HG03354 (cell line): ENCODE results near the gene NRN1.

Experiments
- ATAC-seq: cut with Tn5 transposase; IDR thresholded peaks from one replicate; pipeline ENCODE4 v1.9.1; 2021; ENCODE audit warnings: mild to moderate bottlenecking; ENCODE audit not compliant: unreplicated experiment, poor library complexity, severe bottlenecking

The NRN1 gene

DNA sequence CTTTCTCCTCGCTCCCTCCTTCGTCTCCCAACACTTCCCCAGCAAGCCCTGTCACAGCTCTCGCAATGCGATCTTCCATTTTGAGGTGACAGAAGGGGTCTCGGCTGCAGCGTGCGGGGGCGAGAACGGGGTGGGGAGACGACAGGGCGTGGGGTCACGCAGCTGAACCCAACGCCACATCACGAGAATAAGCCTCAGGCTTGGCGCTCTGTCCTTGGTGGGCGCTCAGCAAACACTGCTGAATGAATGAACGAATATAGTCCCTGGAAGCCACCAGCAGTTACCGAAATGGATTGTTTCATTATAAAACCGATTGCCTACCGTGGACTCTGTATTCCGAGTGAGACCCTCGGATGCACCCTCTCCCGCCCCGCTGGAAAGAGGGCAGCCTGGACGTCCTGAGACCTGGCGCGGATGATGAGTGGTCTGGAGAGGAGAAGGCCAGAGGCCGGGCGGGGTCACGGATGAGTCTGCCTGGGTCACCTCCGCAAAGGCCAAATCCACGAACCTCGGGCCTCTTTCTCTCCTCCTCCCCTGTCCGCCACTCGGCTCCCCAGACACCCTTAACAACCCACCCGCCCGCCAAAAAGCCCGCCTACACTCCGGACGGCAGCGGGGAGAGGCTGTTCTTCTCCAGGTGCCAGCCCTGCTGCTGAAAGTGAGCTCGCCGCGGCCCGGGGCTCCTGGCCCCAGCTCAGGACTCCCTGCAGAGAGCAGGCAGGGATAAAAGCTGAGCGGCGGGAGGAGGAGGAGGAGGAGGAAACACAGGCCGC, 3.7 kb downstream of the NRN1 start:
- no peak for ATAC-seq

DNA sequence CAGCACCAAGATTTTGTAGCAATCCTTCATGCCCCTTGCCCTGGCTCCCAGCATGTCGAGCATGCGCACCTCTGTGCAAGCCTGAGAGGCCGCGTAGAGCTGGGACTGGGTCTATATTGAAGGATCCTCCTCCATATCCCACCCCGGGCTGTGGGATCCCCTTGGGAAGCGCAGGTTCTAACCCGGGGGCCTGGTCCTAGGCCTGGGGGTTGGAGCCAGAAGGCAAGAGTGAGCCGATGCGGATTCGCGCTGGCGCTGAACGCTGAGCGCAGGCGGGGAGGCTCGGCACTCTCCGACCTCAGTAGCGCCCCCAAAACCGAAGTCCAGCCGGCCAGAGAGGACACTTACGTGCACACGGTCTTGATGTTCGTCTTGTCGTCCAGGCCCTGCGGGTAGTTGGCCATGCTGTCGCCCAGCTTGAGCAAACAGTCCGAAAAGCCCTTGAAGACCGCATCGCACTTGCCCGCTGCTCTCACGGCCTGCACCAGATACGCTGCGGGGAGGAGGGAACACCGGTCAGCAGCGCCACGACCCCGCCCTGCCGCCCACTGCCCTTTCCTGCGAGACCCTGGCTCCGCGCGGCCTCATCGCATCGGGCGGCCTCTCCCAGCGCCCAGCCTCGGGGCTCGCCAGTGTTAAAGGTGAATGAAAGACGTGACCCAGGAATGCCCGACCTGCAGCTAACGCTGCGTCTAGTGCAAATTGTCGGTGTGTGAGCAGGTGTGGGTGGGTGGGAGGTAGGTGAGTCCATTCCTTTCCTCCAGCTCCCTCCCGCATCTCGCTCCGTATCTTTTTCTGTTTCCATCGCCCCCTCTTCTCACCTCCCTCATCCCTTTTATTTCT, 4.5 kb downstream of the NRN1 start:
- no peak for ATAC-seq

DNA sequence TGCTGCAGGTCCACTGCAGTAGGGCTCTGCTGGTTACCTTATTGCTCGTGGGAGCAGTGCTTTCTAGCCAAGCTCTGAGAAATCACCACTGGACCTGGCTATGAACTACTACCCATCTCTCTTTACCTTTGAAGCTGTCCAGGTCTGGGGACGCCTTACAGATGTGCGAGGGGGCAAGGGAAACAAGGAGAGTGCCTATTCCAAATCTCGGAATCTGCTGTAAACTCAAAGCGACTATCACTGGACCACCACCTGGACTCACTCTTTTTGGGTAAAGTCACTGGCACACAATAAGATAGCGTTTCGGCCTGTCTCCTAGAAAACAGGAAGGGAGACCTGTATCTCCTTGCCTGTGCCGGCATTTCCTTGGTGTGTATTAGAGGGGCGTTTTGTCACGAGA, 5.3 kb downstream of the NRN1 start:
- no peak for ATAC-seq

DNA sequence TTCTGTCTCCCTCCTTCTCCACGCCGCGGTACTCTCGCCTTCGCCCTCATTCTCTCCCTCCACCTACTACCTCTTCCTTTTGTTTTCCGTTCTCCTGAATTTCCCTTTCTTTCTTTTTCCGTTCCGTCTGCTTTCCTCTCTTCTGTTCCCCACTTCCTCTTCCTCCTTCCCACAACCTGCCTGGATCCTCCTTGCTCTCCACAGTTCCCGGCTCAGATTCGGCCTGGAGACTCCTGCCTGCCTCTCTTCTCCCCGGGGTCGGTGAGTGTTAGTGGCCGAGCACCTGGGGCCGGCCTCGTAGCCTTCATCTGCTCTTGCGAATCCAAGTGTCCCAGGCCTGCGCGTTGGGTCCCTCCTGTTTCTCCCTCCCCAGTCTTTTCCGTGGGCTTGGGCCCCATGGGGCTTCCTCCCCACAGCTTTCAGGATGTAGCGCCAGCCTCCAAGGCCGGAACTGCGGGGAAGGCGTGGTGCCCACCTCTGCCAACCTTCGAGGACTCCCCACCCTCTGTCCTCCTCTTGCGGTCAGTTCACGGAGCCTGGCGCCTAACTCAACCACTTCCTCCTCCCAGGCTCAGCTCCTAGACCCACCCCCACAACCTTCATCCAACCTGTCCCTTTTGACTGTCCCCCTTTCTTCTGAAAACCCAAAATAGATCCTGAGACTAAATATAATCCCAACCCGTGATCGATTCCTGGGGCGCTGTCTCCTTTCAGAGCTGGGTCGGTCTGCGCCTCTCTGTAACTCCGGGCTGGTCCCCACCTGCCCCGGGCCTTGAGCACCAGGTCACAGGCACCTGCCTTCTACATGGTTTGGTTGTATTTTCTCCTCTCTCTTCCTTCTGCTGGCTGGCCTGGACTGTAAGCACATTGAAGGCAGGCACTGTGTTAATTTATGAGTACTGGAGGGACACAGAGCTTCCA, 6.8 kb downstream of the NRN1 start:
- ATAC-seq, result no peak

DNA sequence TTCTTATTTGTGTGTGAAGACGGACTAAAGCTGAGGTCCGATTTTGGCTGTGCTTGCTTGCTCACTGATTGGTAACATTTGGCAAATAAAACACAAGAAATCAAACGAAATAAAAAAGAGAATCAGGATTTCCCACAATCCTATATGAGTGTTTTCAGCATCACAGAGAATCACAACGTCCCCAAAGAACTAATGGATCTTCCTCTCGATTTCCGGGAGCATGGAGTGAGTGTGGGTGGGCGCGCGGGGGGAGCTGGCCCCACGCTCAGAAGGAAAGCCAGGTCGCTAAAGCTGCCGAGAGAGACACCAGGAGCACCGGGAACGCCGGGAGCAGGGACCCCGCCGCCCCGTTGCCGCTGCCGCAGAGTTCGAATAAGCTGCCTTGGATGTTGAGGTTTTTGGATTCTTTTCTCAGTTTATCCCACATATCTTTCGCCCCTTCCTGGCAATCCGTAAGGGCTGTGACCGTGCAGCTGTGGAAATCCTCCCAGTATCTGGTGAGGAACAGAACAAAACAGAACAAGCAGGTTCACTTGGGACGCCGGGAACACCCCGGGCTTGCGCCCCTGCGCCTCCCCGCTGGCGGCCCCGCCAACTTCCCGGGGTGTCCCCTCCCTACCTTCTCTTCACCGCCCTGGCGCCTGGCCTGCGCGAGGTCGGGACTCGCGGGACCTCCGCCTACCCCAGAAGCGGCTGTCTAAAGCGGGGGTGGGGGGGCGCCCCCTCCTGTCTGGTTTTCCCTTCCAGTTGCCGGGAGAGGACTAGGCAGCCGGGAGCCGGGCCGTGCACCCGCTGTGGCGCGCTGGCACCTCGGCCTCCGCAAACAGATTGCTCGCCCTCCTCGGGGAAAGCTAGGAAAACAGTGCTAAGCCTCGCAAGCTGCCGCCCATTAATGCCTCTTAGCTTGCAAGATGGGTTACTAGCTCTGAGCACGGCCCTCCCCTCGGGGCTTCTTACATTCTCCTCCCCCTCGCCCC, 7.7 kb downstream of the NRN1 start:
- ATAC-seq, result no peak

DNA sequence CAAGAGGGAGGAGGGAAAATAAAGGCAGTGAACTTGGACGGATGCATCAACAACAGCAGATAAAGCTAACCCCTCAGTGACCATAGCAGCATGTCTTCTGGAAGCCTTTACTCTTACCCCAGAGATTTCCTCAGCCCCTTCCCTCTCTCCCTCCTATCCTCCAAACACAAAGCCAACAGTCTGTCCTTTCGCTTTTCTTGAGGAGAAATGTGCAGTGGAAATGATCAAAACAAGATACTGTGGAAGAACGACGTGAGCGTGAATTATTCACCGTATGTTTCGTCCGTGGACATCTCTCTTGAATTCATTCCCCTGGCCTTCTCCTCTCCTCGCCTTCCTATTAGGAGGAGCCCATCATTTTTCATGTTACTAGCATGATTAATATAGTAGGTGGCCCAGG, 8.5 kb downstream of the NRN1 start:
- no peak for ATAC-seq

DNA sequence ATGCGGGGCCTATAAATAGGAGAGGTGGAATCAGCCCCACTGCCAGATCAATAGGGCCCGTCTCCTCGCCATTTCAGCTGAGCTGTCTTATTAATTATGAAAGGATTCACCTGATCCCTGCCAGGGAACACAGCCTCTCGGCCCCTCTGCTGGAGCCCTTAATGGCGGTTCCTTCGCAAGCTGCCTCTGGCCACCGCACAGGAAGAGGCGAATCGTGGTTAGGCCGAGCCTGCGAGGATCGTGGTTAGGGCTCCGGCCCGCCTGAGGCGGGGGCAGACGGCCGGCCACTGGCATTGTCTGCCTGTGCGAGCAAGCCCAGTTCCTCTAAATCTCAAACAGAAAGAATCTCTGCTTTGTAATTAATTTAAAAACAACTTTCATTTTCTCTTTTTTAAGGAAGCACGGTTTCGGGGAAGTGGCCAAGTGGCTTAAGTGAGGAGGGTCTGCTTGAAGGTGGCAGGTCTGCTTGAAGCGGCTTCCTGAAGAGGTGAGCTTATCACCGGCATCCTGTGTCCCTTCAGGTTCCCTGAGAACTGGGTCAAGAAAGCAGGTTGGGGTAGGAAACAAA, 9.2 kb downstream of the NRN1 start:
- ATAC-seq, result no peak

DNA sequence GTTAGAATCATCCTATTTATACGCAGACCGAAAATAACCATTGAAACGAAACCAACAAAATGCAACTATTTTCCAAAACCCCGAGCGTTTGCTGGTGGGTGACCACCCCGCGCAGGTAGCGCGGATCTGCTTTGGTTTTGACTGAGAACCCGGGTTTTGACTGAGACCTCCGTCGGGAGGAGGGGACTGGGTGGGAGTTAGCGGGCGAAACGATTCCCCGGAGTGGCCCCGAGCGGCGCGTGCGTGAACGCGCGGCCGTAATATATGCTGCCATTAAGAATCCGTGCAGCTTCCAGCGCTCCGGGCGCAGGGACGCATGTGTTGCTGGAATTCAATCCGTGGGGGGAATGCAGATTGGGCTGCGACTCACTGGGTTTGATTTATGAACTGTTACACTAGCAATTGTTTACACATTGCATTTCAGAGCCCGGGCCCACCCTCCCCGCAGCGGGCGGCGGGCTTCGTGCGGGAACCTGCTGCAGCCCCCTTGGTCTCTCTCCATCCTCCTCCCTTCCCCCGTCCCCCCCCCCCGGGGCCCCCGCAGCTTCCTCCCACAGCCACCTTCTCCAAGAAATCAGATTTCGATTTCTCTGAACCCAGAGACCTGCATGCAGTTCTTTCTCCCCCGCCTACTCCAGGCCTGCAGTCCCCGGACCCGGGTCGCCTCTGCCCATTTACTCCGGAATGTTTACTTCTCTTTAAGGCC, 9.9 kb downstream of the NRN1 start:
- no peak for ATAC-seq

- no peak for ATAC-seq
Observed at GRCh38 chr6:5995949-5996713, 10.6 kb downstream of the NRN1 start.

DNA sequence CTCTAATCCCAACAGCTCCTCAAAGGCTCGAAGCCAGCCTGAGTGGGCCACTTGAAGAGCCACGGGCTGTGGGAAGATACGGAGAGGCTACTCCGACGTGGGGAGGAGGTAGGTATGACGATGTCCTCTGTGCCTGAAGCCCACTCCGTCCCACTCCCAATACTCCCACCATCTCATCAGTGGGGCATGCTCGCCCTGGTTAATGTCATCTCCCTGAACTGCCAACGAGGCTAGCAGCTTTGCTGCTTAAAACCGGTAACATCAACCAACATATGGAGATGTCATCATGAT, 11.1 kb downstream of the NRN1 start:
- ATAC-seq, result no peak

GRCh38 chr6:5994999-5995657, 11.6 kb downstream of the NRN1 start:
- no peak for ATAC-seq

- ATAC-seq, result no peak
Observed at GRCh38 chr6:5994234-5994998, 12.3 kb downstream of the NRN1 start.

DNA sequence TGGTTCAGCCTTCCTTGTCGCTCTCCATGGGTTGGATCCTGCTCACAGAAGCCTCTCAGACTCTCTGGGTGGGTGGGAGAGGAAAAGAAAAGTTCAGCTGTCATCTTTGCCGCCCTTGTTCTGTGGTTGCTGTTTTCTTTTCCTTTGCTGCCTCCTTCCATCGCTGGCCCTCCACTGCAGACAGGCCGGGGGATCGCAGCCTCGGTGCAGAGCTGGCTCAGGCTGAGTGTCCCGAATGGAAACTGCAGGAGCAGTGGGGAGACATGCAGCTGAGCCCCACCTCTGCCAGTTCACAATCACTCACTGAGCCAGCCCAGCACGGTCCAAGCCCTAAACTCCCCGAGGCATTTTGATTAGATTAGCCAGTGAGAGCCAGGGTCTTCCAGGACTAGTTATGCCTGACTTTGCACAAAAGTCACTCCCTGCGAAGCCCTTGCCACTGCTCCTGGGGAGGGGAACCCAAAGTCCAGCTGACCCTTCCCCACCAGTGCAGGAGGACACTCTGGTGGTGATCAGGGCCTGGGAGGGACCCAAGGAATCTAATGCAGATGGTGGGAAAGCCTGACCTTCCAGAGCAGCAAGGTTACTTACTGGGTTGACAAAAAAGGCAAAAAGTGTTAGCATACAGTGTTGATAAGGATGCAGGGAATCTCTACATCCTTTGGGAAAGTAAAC, 14.0 kb downstream of the NRN1 start:
- no peak for ATAC-seq

GRCh38 chr6:5990786-5991185, 15.9 kb downstream of the NRN1 start:
- no peak for ATAC-seq

GRCh38 chr6:5989141-5989723, 17.5 kb downstream of the NRN1 start:
- ATAC-seq, result no peak

DNA sequence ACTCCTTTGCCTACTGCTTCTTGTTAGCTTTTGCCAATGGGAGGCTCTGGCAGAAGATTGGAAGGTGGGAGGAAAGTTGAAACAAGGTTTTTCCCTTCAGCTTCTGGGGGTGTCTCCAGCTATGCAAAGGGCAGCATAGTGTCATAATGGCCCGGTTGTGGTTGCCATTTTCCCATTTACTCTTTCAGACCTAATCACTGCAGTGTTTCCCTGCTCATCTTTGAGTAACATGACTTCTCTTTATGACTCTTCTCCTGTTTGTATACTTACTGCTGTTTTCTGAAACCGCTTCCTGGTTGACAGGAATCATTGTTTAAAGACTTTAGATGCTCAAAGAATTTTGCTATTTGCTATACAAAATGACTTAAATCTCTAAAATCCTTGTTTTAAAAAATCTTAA, 19.9 kb downstream of the NRN1 start:
- no peak for ATAC-seq
